Lower leg skin (tissue), 4 donors: ENCODE results near the gene MKNK1. TPM values are rescaled to one million over a fixed set of nuclear protein-coding genes. Genes with fewer than 3 reads are reported as not detected.
A peak's percentile ranks its signal among the peaks of the same experiment; 100 is the strongest.
"Not testable (repeated sequence)": the region's sequence is repeated elsewhere in the genome, so short reads cannot be mapped to it uniquely, and the experiment has no call there.

Source experiments
- DNase-seq, 2 donors: peaks; one replicate each; pipeline ENCODE4 v3.0.0-alpha.2; 2019; ENCODE audit warnings: low spot score in 2 of 2
- H3K4me3 ChIP-seq: fragments of 200-600 bp; sonication (generic); 2 replicates; pipeline ENCODE4 v1.5.1; 2017; ENCODE audit warnings: mild to moderate bottlenecking, low read depth; ENCODE audit not compliant: poor library complexity, severe bottlenecking
- CTCF ChIP-seq, 3 donors: fragments of 450-650 bp; IDR thresholded peaks; one replicate each; pipeline ENCODE4 v1.5.1; 2016; ENCODE audit warnings: antibody characterized with exemption in 3 of 3, mild to moderate bottlenecking in 3 of 3, moderate library complexity in 2 of 3
- POLR2A ChIP-seq, 2 donors: fragments of 450-650 bp; IDR thresholded peaks; one replicate each; pipeline ENCODE4 v1.6.1; 2016 to 2017; ENCODE audit warnings: antibody characterized with exemption in 2 of 2, mild to moderate bottlenecking in 1 of 2, moderate library complexity in 1 of 2
- WGBS, 2 donors: methylation state at CpG; one replicate each; pipeline ENCODE4 v1.1.5; 2018; 5-methylcytosine and 5-hydroxymethylcytosine counted together
- intact Hi-C: fragments of 100-400 bp; cut with DNase I; formaldehyde crosslinking; loops from one replicate; pipeline ENCODE4 v1.15.0; 2023; ENCODE audit warnings: low total_unique reads
- total RNA-seq, 4 donors: library from RNA; depleted of rRNA; stranded (reverse); fragments of >200 nt; gene quantifications; one replicate each; pipeline ENCODE4 v1.1.0, GENCODE V29; 2016

MKNK1 gene
- 10 to 100 TPM in 3 of 4 donors, 1 to 10 TPM in 1; 9.6 to 23.0 (median 13.7) TPM for total RNA-seq

- TF ChIP-seq POLR2A (IDR thresholded peaks at IDR 0.05) = peak in 1 of 2 donors; percentile 78
- TF ChIP-seq CTCF (IDR thresholded peaks at IDR 0.05) = no peak
- peak; percentile 94 to 99 for DNase-seq
- H3K4me3 ChIP-seq = peak within 1 kb of the TSS; percentile 82
- WGBS, 2 donors = 0% methylated on average over 27 to 44 of the region's 53 CpGs
- intact Hi-C loops = no loop called here
Observed at GRCh38 chr1:46603858-46604549, at the start of gene MKNK1. TSS of gene MKNK1 (minus strand) at chr1:46604268. CDS start at chr1:46583327, 20,941 bp downstream.

DNA sequence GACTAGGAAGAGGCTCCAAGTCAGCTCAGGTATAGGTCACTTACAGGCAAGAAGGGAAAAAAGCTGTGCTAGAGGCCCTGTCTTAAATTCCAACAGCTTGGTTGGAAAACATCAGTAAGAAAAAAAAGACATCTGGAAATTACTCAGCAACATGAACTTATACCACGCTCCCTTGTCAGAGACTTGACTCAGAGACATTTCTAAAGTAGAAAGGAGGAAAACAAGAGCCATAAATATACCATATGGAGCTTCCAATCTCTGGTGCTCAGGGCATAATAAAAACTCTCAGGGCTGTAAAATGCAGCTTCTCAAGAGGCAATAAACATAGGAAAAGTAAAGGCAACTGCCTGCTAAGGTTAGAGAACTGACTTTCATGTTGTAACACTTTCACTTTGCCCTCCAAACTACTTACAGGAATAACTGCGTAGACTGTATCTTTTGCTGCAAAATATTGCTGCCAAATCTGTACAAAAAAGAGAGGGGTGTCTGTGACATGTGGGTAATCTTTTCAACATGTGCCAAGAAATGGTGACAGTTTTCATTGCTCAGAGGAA, 49.4 kb upstream of the MKNK1 start:
- no peak for DNase-seq
- WGBS, 2 donors = 79 to 92% methylated on average over 2 of the region's 2 CpGs
- no peak overlapping the region for H3K4me3 ChIP-seq
- no peak for TF ChIP-seq POLR2A (IDR thresholded peaks at IDR 0.05)
- no peak for TF ChIP-seq CTCF (IDR thresholded peaks at IDR 0.05)
- intact Hi-C loops = no loop called here

GRCh38 chr1:46652321-46653100, 48.4 kb upstream of the MKNK1 start:
- 57 to 66% methylated on average over 6 of the region's 6 CpGs for WGBS, 2 donors
- H3K4me3 ChIP-seq = no peak overlapping the region
- no peak for DNase-seq
- TF ChIP-seq POLR2A (IDR thresholded peaks at IDR 0.05) (no peak), CTCF (IDR thresholded peaks at IDR 0.05) (no peak)
- intact Hi-C loops = no loop called here

DNA sequence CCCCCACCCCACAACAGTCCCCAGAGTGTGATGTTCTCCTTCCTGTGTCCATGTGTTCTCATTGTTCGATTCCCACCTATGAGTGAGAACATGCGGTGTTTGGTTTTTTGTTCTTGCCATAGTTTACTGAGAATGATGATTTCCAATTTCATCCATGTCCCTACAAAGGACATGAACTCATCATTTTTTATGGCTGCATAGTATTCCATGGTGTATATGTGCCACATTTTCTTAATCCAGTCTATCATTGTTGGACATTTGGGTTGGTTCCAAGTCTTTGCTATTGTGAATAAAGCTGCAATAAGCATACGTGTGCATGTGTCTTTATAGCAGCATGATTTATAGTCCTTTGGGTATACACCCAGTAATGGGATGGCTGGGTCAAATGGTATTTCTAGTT, 47.1 kb upstream of the MKNK1 start:
- H3K4me3 ChIP-seq, intact Hi-C loops, DNase-seq: not testable (repeated sequence)
- 93 to 100% methylated on average over 2 to 3 of the region's 3 CpGs for WGBS, 2 donors

GRCh38 chr1:46650491-46650890, 46.4 kb upstream of the MKNK1 start:
- no peak for TF ChIP-seq POLR2A (IDR thresholded peaks at IDR 0.05)
- TF ChIP-seq CTCF (IDR thresholded peaks at IDR 0.05) = no peak
- no peak overlapping the region for H3K4me3 ChIP-seq
- intact Hi-C loops = no loop called here
- 96 to 98% methylated on average over 3 of the region's 3 CpGs for WGBS, 2 donors
- DNase-seq = no peak

GRCh38 chr1:46649764-46650163, 45.7 kb upstream of the MKNK1 start:
- no peak for TF ChIP-seq CTCF (IDR thresholded peaks at IDR 0.05)
- no peak for TF ChIP-seq POLR2A (IDR thresholded peaks at IDR 0.05)
- H3K4me3 ChIP-seq = no peak overlapping the region
- WGBS, 2 donors = 87 to 93% methylated on average over 2 of the region's 2 CpGs
- DNase-seq = no peak
- intact Hi-C loops = no loop called here
